HCT116 (cell line): ENCODE measurements around the gene SWT1. TPM values are rescaled to one million over a fixed set of nuclear protein-coding genes. Genes with fewer than 3 reads are reported as not detected.

ENCODE experiments used
- ATAC-seq: fragments of 200-7000 bp; cut with Tn5 transposase; 2 replicates; pipeline ENCODE4 v1.9.1; 2020; ENCODE audit warnings: mild to moderate bottlenecking, moderate library complexity
- BruUV-seq: library from RNA; stranded (reverse); fragments of 400-500 nt; replicated peaks from 2 replicates; lab custom pipeline; 2021; lab: Mats Ljungman, UMichigan
- CTCF ChIA-PET: fragments of 300-600 bp; sonication (Branson Sonifier 250); formaldehyde crosslinking; loops from one replicate; lab custom pipeline; 2021; ENCODE audit warnings: antibody characterized with exemption; lab: Charles Lee
- POLR2A ChIA-PET: fragments of 300-600, 350-600 bp; sonication (Branson Sonifier 250); formaldehyde crosslinking; loops from one replicate; lab custom pipeline; 2021; ENCODE audit warnings: antibody characterized with exemption; lab: Charles Lee
- RAD21 ChIA-PET, 2 experiments: fragments of 300-600 bp; sonication (Branson Sonifier 250); formaldehyde crosslinking; loops; one replicate each; lab custom pipeline; 2023; ENCODE audit warnings: low total read pairs in 2 of 2; ENCODE audit not compliant: uncharacterized antibody in 2 of 2, unreplicated experiment in 2 of 2, low non-redundant PET in 1 of 2; lab: Charles Lee
- DNase-seq: peaks from one replicate; pipeline ENCODE4 v3.0.0-alpha.2; 2010; ENCODE audit warnings: low read depth, low spot score
- H2AFZ ChIP-seq: fragments of 200-600 bp; shearing (Covaris generic), sonication (generic); 2 replicates; pipeline ENCODE4 v1.6.1; 2017; ENCODE audit warnings: low read depth, mixed run types, mixed read lengths, antibody characterized with exemption, low read length; ENCODE audit not compliant: poor library complexity, severe bottlenecking
- H3K27ac ChIP-seq: 2 replicates; pipeline ENCODE4 v1.5.1; 2012; ENCODE audit warnings: low read depth, low read length
- H3K27me3 ChIP-seq: fragments of 200-600 bp; sonication (generic); 2 replicates; pipeline ENCODE4 v1.6.1; 2016; ENCODE audit warnings: mixed run types, low read length, mixed read lengths; ENCODE audit not compliant: insufficient read depth
- H3K36me3 ChIP-seq, 2 experiments: fragments of 200-500 bp in 1 of 2; fragments of 200-600 bp in 1 of 2; sonication (Bioruptor generic) in 1 of 2; sonication (generic) in 1 of 2; 2 replicates each; pipeline versions ENCODE4 v1.5.1 to v1.6.1; 2014 to 2016; ENCODE audit warnings: low read length in 2 of 2, inconsistent platforms in 1 of 2, mixed read lengths in 1 of 2, mixed run types in 1 of 2; ENCODE audit not compliant: insufficient read depth in 2 of 2, control insufficient read depth in 1 of 2
- H3K4me1 ChIP-seq, 2 experiments: fragments of 200-600 bp in 1 of 2; sonication (generic) in 1 of 2; 2 replicates each; pipeline versions ENCODE4 v1.5.1 to v1.6.1; 2012 to 2017; ENCODE audit warnings: low read length in 2 of 2, inconsistent platforms in 1 of 2, mild to moderate bottlenecking in 1 of 2, mixed read lengths in 1 of 2, mixed run types in 1 of 2, moderate library complexity in 1 of 2; ENCODE audit not compliant: insufficient read depth in 2 of 2, control insufficient read depth in 1 of 2
- H3K4me2 ChIP-seq: fragments of 200-600 bp; sonication (generic); 2 replicates; pipeline ENCODE4 v1.6.1; 2017; ENCODE audit warnings: mixed run types, low read length, mixed read lengths
- H3K4me3 ChIP-seq, 2 experiments: fragments of 200-600 bp in 1 of 2; sonication (generic) in 1 of 2; replicated peaks in 1 of 2; 2 replicates each; pipeline ENCODE4 v1.5.1; 2011 to 2016; ENCODE audit warnings: low read length in 2 of 2, control low read depth in 1 of 2, low read depth in 1 of 2, mild to moderate bottlenecking in 1 of 2, mixed read lengths in 1 of 2, mixed run types in 1 of 2
- H3K79me2 ChIP-seq: fragments of 200-600 bp; sonication (generic); 2 replicates; pipeline ENCODE4 v1.6.1; 2017; ENCODE audit warnings: mild to moderate bottlenecking, mixed run types, low read length, moderate library complexity, mixed read lengths; ENCODE audit not compliant: insufficient read depth
- H3K9ac ChIP-seq: fragments of 200-600 bp; sonication (generic); 2 replicates; pipeline ENCODE4 v1.6.1; 2016; ENCODE audit warnings: low read length, mixed read lengths
- H3K9me2 ChIP-seq: fragments of 200-600 bp; sonication (generic), shearing (Covaris generic); 2 replicates; pipeline ENCODE4 v1.6.1; 2017; ENCODE audit warnings: mixed run types, mild to moderate bottlenecking, moderate library complexity; ENCODE audit not compliant: insufficient read depth
- H3K9me3 ChIP-seq, 2 experiments: fragments of 200-500 bp in 1 of 2; fragments of 200-600 bp in 1 of 2; sonication (Bioruptor generic) in 1 of 2; sonication (generic) in 1 of 2; 2 replicates each; pipeline ENCODE4 v1.6.1; 2014 to 2017; ENCODE audit warnings: low read length in 2 of 2, mixed read lengths in 2 of 2, inconsistent platforms in 1 of 2, low read depth in 1 of 2, mild to moderate bottlenecking in 1 of 2, mixed run types in 1 of 2, moderate library complexity in 1 of 2; ENCODE audit not compliant: control insufficient read depth in 1 of 2, insufficient read depth in 1 of 2
- H4K20me1 ChIP-seq: fragments of 200-600 bp; sonication (generic), shearing (Covaris generic); 2 replicates; pipeline ENCODE4 v1.6.1; 2017; ENCODE audit warnings: mixed run types, mild to moderate bottlenecking, moderate library complexity; ENCODE audit not compliant: insufficient read depth
- ATF3 ChIP-seq: IDR thresholded peaks from 2 replicates; pipeline ENCODE4 v1.6.1; 2012
- CBX3 ChIP-seq: IDR thresholded peaks from 2 replicates; pipeline ENCODE4 v1.6.1; 2012; ENCODE audit warnings: low read depth
- CTCF ChIP-seq, 3 experiments: fragments of 200-600 bp in 1 of 3; sonication (generic) in 1 of 3; IDR thresholded peaks in 2 of 3; conservative IDR thresholded peaks in 1 of 3; 2 replicates each; pipeline ENCODE4 v1.5.1; 2012 to 2017; ENCODE audit warnings: low read depth in 2 of 3, low read length in 2 of 3, antibody characterized with exemption in 1 of 3, borderline replicate concordance in 1 of 3, control low read depth in 1 of 3, mild to moderate bottlenecking in 1 of 3, mixed read lengths in 1 of 3, mixed run types in 1 of 3, moderate library complexity in 1 of 3; ENCODE audit not compliant: insufficient read depth in 1 of 3
- ELF1 ChIP-seq: IDR thresholded peaks from 2 replicates; pipeline ENCODE4 v1.6.1; 2012; ENCODE audit warnings: low read depth, borderline replicate concordance
- EZH2phosphoT487 ChIP-seq: fragments of 200-600 bp; IDR thresholded peaks from 2 replicates; pipeline ENCODE4 v1.6.1; 2018; ENCODE audit warnings: antibody characterized with exemption, borderline replicate concordance
- MAX ChIP-seq: IDR thresholded peaks from 2 replicates; pipeline ENCODE4 v1.6.1; 2012
- POLR2AphosphoS5 ChIP-seq: IDR thresholded peaks from 2 replicates; pipeline ENCODE4 v1.6.1; 2011; ENCODE audit warnings: mild to moderate bottlenecking, low read depth, low read length, moderate library complexity
- RAD21 ChIP-seq: IDR thresholded peaks from 2 replicates; pipeline ENCODE4 v1.6.1; 2012; ENCODE audit warnings: low read depth, mild to moderate bottlenecking
- SIN3A ChIP-seq: IDR thresholded peaks from 2 replicates; pipeline ENCODE4 v1.6.1; 2012; ENCODE audit warnings: low read depth
- SP1 ChIP-seq: IDR thresholded peaks from 2 replicates; pipeline ENCODE4 v1.6.1; 2012; ENCODE audit warnings: low read depth
- SRF ChIP-seq: IDR thresholded peaks from 2 replicates; pipeline ENCODE4 v1.6.1; 2012; ENCODE audit warnings: low read depth
- TCF7L2 ChIP-seq: IDR thresholded peaks from 2 replicates; pipeline ENCODE4 v1.7.0; 2011; ENCODE audit warnings: borderline replicate concordance, inconsistent platforms; ENCODE audit not compliant: insufficient read depth, insufficient read length; ENCODE audit errors: extremely low read depth
- ZBTB33 ChIP-seq: IDR thresholded peaks from 2 replicates; pipeline ENCODE4 v1.6.1; 2011; ENCODE audit warnings: mild to moderate bottlenecking, low read length, moderate library complexity; ENCODE audit not compliant: insufficient replicate concordance; ENCODE audit errors: extremely low read depth
- ZFX ChIP-seq: fragments of 450-650 bp; IDR thresholded peaks from 2 replicates; pipeline ENCODE4 v1.6.1; 2017
- intact Hi-C: fragments of 100-400 bp; cut with micrococcal nuclease; formaldehyde crosslinking; loops from 2 replicates; pipeline ENCODE4 v1.10.0; 2022
- total RNA-seq: library from RNA; stranded (reverse); gene quantifications from one replicate; pipeline ENCODE4 v1.2.1, GENCODE V29; 2021; ENCODE audit not compliant: unreplicated experiment

Gene SWT1
- total RNA-seq, 1 experiment from 2014 or later = 3.3 TPM

- DNase-seq = no peak
- H4K20me1 ChIP-seq = no peaks in the 10 kb centered on the region
- no peaks in the 10 kb centered on the region for H3K79me2 ChIP-seq
- no peak overlapping the region for H2AFZ ChIP-seq
- CTCF ChIA-PET = interaction anchor here (0.7 kb wide), 1 partner anchor 26 kb away, joined by 3 read pairs; no protein-coding TSS in a partner anchor
- H3K27me3 ChIP-seq = no peaks in the 10 kb centered on the region
- TF ChIP-seq ZFX = no peak
- TF ChIP-seq, all 23 proteins: peak for 0
- ChIA-PET RAD21 (no interaction called here), POLR2A (no interaction called here)
- H3K36me3 ChIP-seq = peaks cover 11 to 15% of the 10 kb centered on the region in 2 experiments; a peak in 3 of 4 replicates
- no TSS peak for BruUV-seq
- no peaks in the 10 kb centered on the region for H3K9me3 ChIP-seq
- no peak for ATAC-seq
- H3K4me2 ChIP-seq = no peak overlapping the region
- H3K27ac ChIP-seq = no peak overlapping the region
- H3K9me2 ChIP-seq = no peaks in the 10 kb centered on the region
- no peaks in the 10 kb centered on the region for H3K4me1 ChIP-seq
- no peak overlapping the region for H3K9ac ChIP-seq
- H3K4me3 ChIP-seq = no peak overlapping the region
- intact Hi-C loops = no loop called here
Measured at GRCh38 chr1:185291652-185292051, 134.7 kb downstream of the SWT1 start.

- intact Hi-C loops = no loop called here
- H3K27ac ChIP-seq = no peak overlapping the region
- H3K4me2 ChIP-seq = no peak overlapping the region
- ChIA-PET POLR2A (no interaction called here), CTCF (interaction anchor here (0.7 to 1.0 kb wide), 2 partner anchors 25 to 122 kb away, joined by 3 read pairs; no protein-coding TSS in a partner anchor), RAD21 (no interaction called here)
- TF ChIP-seq SIN3A (no peak), SP1 (no peak), EZH2phosphoT487 (no peak), ELF1 (no peak), SRF (no peak), ATF3 (no peak), MAX (no peak), CBX3 (no peak), TCF7L2 (no peak), ZBTB33 (no peak), CTCF (IDR thresholded peaks at IDR 0.05 in 2 of 3, conservative IDR thresholded peaks at IDR 0.05 in 1 of 3; ENCODE audit: borderline replicate concordance in 1 of 3, insufficient read depth in 1 of 3, low read depth in 2 of 3, low read length in 2 of 3) (no peak), ZFX (no peak), POLR2AphosphoS5 (no peak), RAD21 (no peak)
- H4K20me1 ChIP-seq = no peaks in the 10 kb centered on the region
- no peak overlapping the region for H2AFZ ChIP-seq
- H3K79me2 ChIP-seq = no peaks in the 10 kb centered on the region
- no TSS peak for BruUV-seq
- H3K36me3 ChIP-seq = peaks cover 17 to 18% of the 10 kb centered on the region in 2 experiments; a peak in 3 of 4 replicates
- DNase-seq (no peak), ATAC-seq (no peak)
- H3K9me3 ChIP-seq = no peaks in the 10 kb centered on the region
- H3K4me1 ChIP-seq = no peaks in the 10 kb centered on the region
- no peaks in the 10 kb centered on the region for H3K9me2 ChIP-seq
- no peak overlapping the region for H3K4me3 ChIP-seq
- H3K27me3 ChIP-seq = no peaks in the 10 kb centered on the region
- H3K9ac ChIP-seq = no peak overlapping the region
Measured at GRCh38 chr1:185292237-185292636, 135.3 kb downstream of the SWT1 start.
